IMR-90 (cell line): ENCODE measurements around the gene VAMP8. TPM values are rescaled to one million over a fixed set of nuclear protein-coding genes. Genes with fewer than 3 reads are reported as not detected.

Experiments used
- ATAC-seq: fragments of 200-7000 bp; cut with Tn5 transposase; 2 replicates; pipeline ENCODE4 v1.9.1; 2020; ENCODE audit warnings: low read depth, mild to moderate bottlenecking, moderate library complexity
- BruUV-seq: library from RNA; stranded (reverse); fragments of 400-500 nt; replicated peaks from 2 replicates; lab custom pipeline; 2021; lab: Mats Ljungman, UMichigan
- CTCF ChIA-PET: fragments of 300-600 bp; formaldehyde crosslinking; extraction: SDS; loops from one replicate; lab custom pipeline; 2021; ENCODE audit warnings: antibody characterized with exemption; lab: Yijun Ruan, JAX
- POLR2A ChIA-PET: fragments of 300-600 bp; sonication (Branson Sonifier 250); formaldehyde crosslinking; loops from one replicate; lab custom pipeline; 2022; ENCODE audit warnings: antibody characterized with exemption; ENCODE audit not compliant: unreplicated experiment; lab: Charles Lee
- DNase-seq: peaks from one replicate; pipeline ENCODE4 v3.0.0; 2013
- H2AFZ ChIP-seq: replicated peaks from 2 replicates; pipeline ENCODE3; 2013; ENCODE audit warnings: low read length, mild to moderate bottlenecking; ENCODE audit not compliant: poor library complexity
- H2AK5ac ChIP-seq: 2 replicates; pipeline ENCODE4 v1.6.1; 2013; ENCODE audit warnings: low read depth, low read length, inconsistent platforms
- H2AK9ac ChIP-seq: replicated peaks from 2 replicates; pipeline ENCODE3; 2013; ENCODE audit warnings: mild to moderate bottlenecking, low read depth, low read length, moderate library complexity; ENCODE audit not compliant: poor library complexity
- H2BK120ac ChIP-seq: 2 replicates; pipeline ENCODE4 v1.6.1; 2013; ENCODE audit warnings: low read depth, low read length, inconsistent platforms
- H2BK15ac ChIP-seq: 3 replicates; pipeline ENCODE4 v1.6.1; 2013; ENCODE audit warnings: low read depth, low read length, inconsistent platforms
- H2BK20ac ChIP-seq: 2 replicates; pipeline ENCODE4 v1.6.1; 2013; ENCODE audit warnings: low read depth, mild to moderate bottlenecking, inconsistent platforms, low read length, moderate library complexity
- H2BK5ac ChIP-seq: 2 replicates; pipeline ENCODE4 v1.6.1; 2013; ENCODE audit warnings: mild to moderate bottlenecking, low read depth, low read length, inconsistent platforms; ENCODE audit not compliant: poor library complexity, severe bottlenecking
- H3K14ac ChIP-seq: replicated peaks from 2 replicates; pipeline ENCODE4 v1.6.1; 2013; ENCODE audit warnings: low read depth, low read length, inconsistent platforms
- H3K18ac ChIP-seq: 2 replicates; pipeline ENCODE4 v1.6.1; 2013; ENCODE audit warnings: low read depth, low read length, control low read depth
- H3K23ac ChIP-seq: 2 replicates; pipeline ENCODE4 v1.6.1; 2013; ENCODE audit warnings: low read depth, low read length, inconsistent platforms
- H3K27ac ChIP-seq: 2 replicates; pipeline ENCODE4 v1.5.1; 2013; ENCODE audit warnings: mild to moderate bottlenecking, control low read depth, low read length; ENCODE audit not compliant: insufficient read depth
- H3K27me3 ChIP-seq: 2 replicates; pipeline ENCODE4 v1.6.1; 2013; ENCODE audit warnings: low read length; ENCODE audit not compliant: control insufficient read depth, insufficient read depth
- H3K36me3 ChIP-seq: 2 replicates; pipeline ENCODE4 v1.6.1; 2013; ENCODE audit warnings: low read length, mixed read lengths; ENCODE audit not compliant: control insufficient read depth, insufficient read depth
- H3K4ac ChIP-seq: 2 replicates; pipeline ENCODE4 v1.6.1; 2013; ENCODE audit warnings: low read depth, low read length, inconsistent platforms
- H3K4me1 ChIP-seq: 2 replicates; pipeline ENCODE4 v1.6.1; 2013; ENCODE audit warnings: low read length, mixed read lengths; ENCODE audit not compliant: control insufficient read depth, insufficient read depth
- H3K4me2 ChIP-seq: 2 replicates; pipeline ENCODE4 v1.6.1; 2013; ENCODE audit warnings: low read depth, mild to moderate bottlenecking, control low read depth, low read length, moderate library complexity
- H3K4me3 ChIP-seq: 2 replicates; pipeline ENCODE4 v1.5.1; 2013; ENCODE audit warnings: low read depth, mild to moderate bottlenecking, control low read depth, low read length, moderate library complexity; ENCODE audit not compliant: insufficient read depth
- H3K56ac ChIP-seq: 2 replicates; pipeline ENCODE4 v1.6.1; 2013; ENCODE audit warnings: low read length, inconsistent platforms; ENCODE audit not compliant: insufficient read depth; ENCODE audit errors: extremely low read depth
- H3K79me1 ChIP-seq, 2 experiments: 2 replicates each; pipeline ENCODE4 v1.6.1; 2013; ENCODE audit warnings: low read length in 2 of 2, inconsistent platforms in 1 of 2, low read depth in 1 of 2
- H3K9ac ChIP-seq: 2 replicates; pipeline ENCODE4 v1.6.1; 2013; ENCODE audit warnings: low read depth, low read length, control low read depth
- H3K9me1 ChIP-seq: 2 replicates; pipeline ENCODE4 v1.6.1; 2013; ENCODE audit warnings: low read length, inconsistent platforms; ENCODE audit not compliant: insufficient read depth
- H3K9me3 ChIP-seq: 2 replicates; pipeline ENCODE4 v1.6.1; 2013; ENCODE audit warnings: low read length; ENCODE audit not compliant: control insufficient read depth, insufficient read depth
- H4K20me1 ChIP-seq: 2 replicates; pipeline ENCODE4 v1.6.1; 2013; ENCODE audit warnings: low read length, inconsistent platforms; ENCODE audit not compliant: insufficient read depth
- H4K5ac ChIP-seq: 2 replicates; pipeline ENCODE4 v1.6.1; 2013; ENCODE audit warnings: mild to moderate bottlenecking, low read depth, low read length, control low read depth
- H4K8ac ChIP-seq, 2 experiments: 2 replicates each; pipeline ENCODE4 v1.6.1; 2013; ENCODE audit warnings: low read depth in 2 of 2, low read length in 2 of 2, control low read depth in 1 of 2, inconsistent platforms in 1 of 2
- H4K91ac ChIP-seq: 2 replicates; pipeline ENCODE4 v1.6.1; 2013; ENCODE audit warnings: low read depth, low read length, inconsistent platforms; ENCODE audit not compliant: insufficient read depth
- MAZ ChIP-seq: IDR thresholded peaks from 2 replicates; pipeline ENCODE4 v1.6.1; 2012; ENCODE audit warnings: low read depth, mild to moderate bottlenecking, low read length, improper control_type of control experiment, moderate library complexity, borderline replicate concordance
- NFE2L2 ChIP-seq: fragments of 150-350 bp; IDR thresholded peaks from 2 replicates; pipeline ENCODE4 v1.6.1; 2016; ENCODE audit warnings: low read depth, mild to moderate bottlenecking, low read length
- RCOR1 ChIP-seq: IDR thresholded peaks from 2 replicates; pipeline ENCODE4 v1.6.1; 2012; ENCODE audit warnings: mild to moderate bottlenecking, low read length, improper control_type of control experiment; ENCODE audit not compliant: insufficient replicate concordance
- RFX5 ChIP-seq: IDR thresholded peaks from 2 replicates; pipeline ENCODE4 v1.8.0; 2012; ENCODE audit warnings: low read depth, mild to moderate bottlenecking, low read length, moderate library complexity
- WGBS, 2 experiments: methylation state at CpG; one replicate each; pipeline versions ENCODE4 v1.1.5 to v1.1.7; 2013; ENCODE audit warnings: missing lambda C conversion rate in 2 of 2; ENCODE audit not compliant: insufficient read length in 1 of 2; ENCODE audit errors: extremely low coverage in 2 of 2; 5-methylcytosine and 5-hydroxymethylcytosine counted together
- dilution Hi-C: fragments of 300-500 bp; cut with HindIII; formaldehyde crosslinking; loops from one replicate; pipeline ENCODE4 v1.14.3; 2018; ENCODE audit warnings: low sequenced_read_pairs; ENCODE audit not compliant: unreplicated experiment
- in situ Hi-C: fragments of 300-500 bp; cut with MboI; formaldehyde crosslinking; loops from 3 replicates; pipeline ENCODE4 v1.14.3; 2019; ENCODE audit warnings: low sequenced_read_pairs, inconsistent platforms, mixed read lengths
- intact Hi-C: fragments of 100-400 bp; cut with micrococcal nuclease; formaldehyde crosslinking; loops from 2 replicates; pipeline ENCODE4 v1.10.0; 2022
- polyA plus RNA-seq, 3 experiments: library from polyadenylated mRNA; depleted of rRNA; stranded (reverse); fragments of >200 nt; gene quantifications; 2 replicates each; pipeline ENCODE4 v1.2.3, GENCODE V29; 2012; ENCODE audit warnings: low replicate concordance in 1 of 3
- total RNA-seq: library from RNA; depleted of rRNA; stranded (reverse); fragments of >200 nt; gene quantifications from 2 replicates; pipeline ENCODE4 v1.2.3, GENCODE V29; 2012

VAMP8 gene
- total and polyA plus RNA-seq, 2 of the 4 experiments (the other 2 are of a cell fraction), result 0.90 to 1.9 TPM

- Histone ChIP-seq H4K8ac (peak overlapping the region in 1 of 2 experiments; percentile 83; a peak in 3 of 4 replicates), H3K9me1 (peaks cover 8% of the 10 kb centered on the region; the same call in 1 of the 2 replicates), H2AFZ (peak overlapping the region; percentile 95), H3K9me3 (no peaks in the 10 kb centered on the region), H3K9ac (peak overlapping the region; percentile 82), H3K56ac (peak overlapping the region; percentile 54; the same call in 1 of the 2 replicates), H3K27ac (peak overlapping the region; percentile 67), H3K79me1 (peaks cover 19 to 46% of the 10 kb centered on the region in 2 experiments), H2BK120ac (no peak overlapping the region), H3K4me3 (peak overlapping the region; percentile 65), H3K18ac (no peak overlapping the region), H3K4me1 (peaks cover 3% of the 10 kb centered on the region; the same call in 1 of the 2 replicates), H2AK5ac (peak overlapping the region; percentile 63), H3K4ac (peak overlapping the region; percentile 80), H3K36me3 (peaks cover 10% of the 10 kb centered on the region), H3K4me2 (peak overlapping the region; percentile 95), H2BK5ac (no peak overlapping the region), H3K14ac (peak overlapping the region; percentile 78), H3K27me3 (no peaks in the 10 kb centered on the region), H2BK15ac (no peak overlapping the region), H2AK9ac (peak overlapping the region; percentile 94), H3K23ac (peak overlapping the region; percentile 90), H4K20me1 (no peaks in the 10 kb centered on the region), H4K5ac (peak overlapping the region; percentile 3; the same call in 1 of the 2 replicates), H2BK20ac (no peak overlapping the region), H4K91ac (peak overlapping the region; percentile 28; the same call in 1 of the 2 replicates)
- dilution Hi-C loops, result no loop called here
- WGBS, 2 experiments, result 0% methylated on average over 2 of the region's 14 CpGs; no CpG with 5 or more reads in 1 of the 2 experiments
- ATAC-seq (peak; percentile 40; the same call in 1 of the 2 replicates), DNase-seq (no peak)
- intact Hi-C loops, result loop anchor here (2.0 to 5.0 kb wide), 2 partner anchors 24 to 41 kb away; partner anchors contain the start of genes TMEM150A and VAMP5
- no peak for TF ChIP-seq MAZ
- no peak for TF ChIP-seq RCOR1
- TF ChIP-seq RFX5, result no peak
- TF ChIP-seq NFE2L2, result no peak
- in situ Hi-C loops, result no loop called here
- POLR2A ChIA-PET, result interaction anchor here (0.6 to 0.8 kb wide), 2 partner anchors 26 to 36 kb away, joined by 3 read pairs; no protein-coding TSS in a partner anchor
- CTCF ChIA-PET, result interaction anchor here (1.0 kb wide), 1 partner anchor 140 kb away, joined by 3 read pairs; no protein-coding TSS in a partner anchor
- no TSS peak for BruUV-seq
These were observed 16.5 kb upstream of the VAMP8 start for GRCh38 chr2:85560812-85561279.
